Amniotic epithelial cell (primary cell): ENCODE results near the gene TTC17.

Source experiments
- DNase-seq: peaks from one replicate; pipeline ENCODE4 v3.0.0-alpha.2; 2010; ENCODE audit warnings: low read depth

The TTC17 gene

GRCh38 chr11:43537833-43538615 lies 179.3 kb downstream of the TTC17 start:
- no peak for DNase-seq

- no peak for DNase-seq
These were observed 183.3 kb downstream of the TTC17 start for GRCh38 chr11:43541993-43542392.

DNA sequence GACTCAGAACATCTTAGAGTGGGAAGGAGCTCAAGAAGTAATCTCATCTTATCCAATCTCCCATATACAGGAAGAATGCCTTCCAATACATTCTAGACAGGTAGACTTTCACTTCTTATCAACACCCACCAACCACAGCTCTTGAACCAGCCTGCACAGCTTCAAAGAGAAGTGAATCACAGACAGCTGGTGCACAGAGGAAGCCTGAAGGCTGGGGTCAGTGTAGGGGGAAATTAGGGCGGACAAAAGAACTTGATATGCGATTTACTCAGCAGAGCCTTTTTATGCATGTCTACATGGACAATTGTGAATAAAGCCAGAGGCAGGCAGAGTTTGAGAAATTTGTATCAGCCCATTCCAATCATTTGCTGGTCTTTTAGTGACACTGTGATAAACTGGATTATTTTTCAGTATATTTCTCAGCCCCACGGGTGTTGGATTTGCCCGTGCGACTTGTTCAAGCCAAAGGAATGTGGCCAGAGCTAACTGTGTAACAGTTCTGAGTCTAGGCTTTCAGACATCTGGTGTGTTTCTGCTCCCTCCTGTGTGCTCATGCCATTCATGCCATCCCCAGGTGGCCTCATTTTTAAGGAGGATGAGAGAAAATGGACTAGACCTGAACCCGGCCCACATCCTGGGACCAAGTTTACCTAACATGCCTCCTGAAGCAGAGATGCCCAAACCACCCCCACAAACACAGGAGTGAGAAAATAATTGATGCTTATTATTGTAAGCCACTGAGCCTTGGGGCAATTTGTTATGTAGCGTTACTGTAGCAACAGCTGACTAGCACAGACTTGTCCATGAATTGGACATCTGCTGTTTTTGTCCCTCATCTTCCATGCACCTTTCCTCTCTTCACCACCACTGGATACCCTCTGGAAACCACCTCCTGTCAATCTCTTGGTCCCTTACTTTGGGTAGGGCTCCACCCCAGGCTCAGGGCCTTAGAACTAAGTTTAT lies 184.3 kb downstream of the TTC17 start:
- DNase-seq, result no peak
